H1 (cell line): Measurements from ENCODE around the gene TTC29. TPM values are rescaled to one million over a fixed set of nuclear protein-coding genes. Genes with fewer than 3 reads are reported as not detected.

Source experiments
- CTCF ChIA-PET: fragments of 300-600 bp; sonication (Branson Sonifier 250); formaldehyde crosslinking; loops from one replicate; lab custom pipeline; 2021; ENCODE audit not compliant: partially characterized antibody; lab: Charles Lee
- POLR2A ChIA-PET: fragments of 300-600 bp; sonication (Branson Sonifier 250); formaldehyde crosslinking; loops from one replicate; lab custom pipeline; 2021; ENCODE audit warnings: inconsistent platforms; ENCODE audit not compliant: partially characterized antibody; lab: Charles Lee
- DNase-seq, 2 experiments: peaks; one replicate each; pipeline versions ENCODE4 v3.0.0 to v3.0.0-alpha.2; 2010 to 2022; ENCODE audit warnings: low spot score in 2 of 2, low read depth in 1 of 2, mixed read lengths in 1 of 2
- FAIRE-seq: peaks from 2 replicates; lab custom pipeline; 2011; peaks lifted over from hg19 to GRCh38; lab: Jason Lieb, UNC
- H2AFZ ChIP-seq: 2 replicates; pipeline ENCODE4 v1.8.1; 2012; ENCODE audit warnings: low read length, inconsistent platforms
- H2AK5ac ChIP-seq: 2 replicates; pipeline ENCODE4 v1.6.1; 2013; ENCODE audit warnings: low read depth, low read length
- H2BK120ac ChIP-seq: replicated peaks from 2 replicates; pipeline ENCODE3; 2013; ENCODE audit warnings: low read depth, low read length, inconsistent platforms
- H2BK12ac ChIP-seq: 2 replicates; pipeline ENCODE4 v1.6.1; 2013; ENCODE audit warnings: low read depth, low read length
- H2BK15ac ChIP-seq: 2 replicates; pipeline ENCODE4 v1.6.1; 2013; ENCODE audit warnings: low read length
- H2BK20ac ChIP-seq: 2 replicates; pipeline ENCODE4 v1.6.1; 2013; ENCODE audit warnings: low read length
- H2BK5ac ChIP-seq: 2 replicates; pipeline ENCODE4 v1.6.1; 2013; ENCODE audit warnings: low read depth, low read length
- H3K14ac ChIP-seq: 2 replicates; pipeline ENCODE4 v1.6.1; 2013; ENCODE audit warnings: inconsistent platforms; ENCODE audit not compliant: insufficient read length
- H3K18ac ChIP-seq: 2 replicates; pipeline ENCODE4 v1.6.1; 2013; ENCODE audit warnings: low read length; ENCODE audit errors: extremely low read depth
- H3K23ac ChIP-seq: 2 replicates; pipeline ENCODE4 v1.6.1; 2013; ENCODE audit warnings: inconsistent platforms; ENCODE audit not compliant: insufficient read length
- H3K23me2 ChIP-seq: 2 replicates; pipeline ENCODE4 v1.6.1; 2013; ENCODE audit warnings: low read depth, low read length
- H3K27ac ChIP-seq: 2 replicates; pipeline ENCODE4 v1.6.1; 2011; ENCODE audit warnings: low read depth, low read length, inconsistent platforms
- H3K27me3 ChIP-seq, 4 experiments: replicated peaks in 1 of 4; 1 replicate in 1 of 4; 2 replicates in 3 of 4; pipeline versions ENCODE4 v1.6.1 to v1.8.1; 2011 to 2013; ENCODE audit warnings: low read length in 3 of 4, mild to moderate bottlenecking in 3 of 4, inconsistent platforms in 2 of 4, mixed read lengths in 2 of 4, moderate library complexity in 1 of 4; ENCODE audit not compliant: control insufficient read depth in 3 of 4, insufficient read depth in 3 of 4; ENCODE audit errors: extremely low read depth in 1 of 4
- H3K36me3 ChIP-seq, 4 experiments: 2 replicates each; pipeline versions ENCODE4 v1.6.1 to v1.8.1; 2011 to 2013; ENCODE audit warnings: mild to moderate bottlenecking in 4 of 4, low read length in 3 of 4, moderate library complexity in 2 of 4, control low read depth in 1 of 4, inconsistent platforms in 1 of 4; ENCODE audit not compliant: insufficient read depth in 4 of 4, control insufficient read depth in 2 of 4
- H3K4ac ChIP-seq: replicated peaks from 2 replicates; pipeline ENCODE3; 2013; ENCODE audit warnings: low read length, low read depth, mixed read lengths, inconsistent platforms; ENCODE audit not compliant: insufficient read length
- H3K4me1 ChIP-seq, 4 experiments: replicated peaks in 1 of 4; 1 replicate in 1 of 4; 2 replicates in 3 of 4; pipeline versions ENCODE4 v1.6.1 to v1.8.1; 2011 to 2013; ENCODE audit warnings: low read length in 3 of 4, inconsistent platforms in 2 of 4, mixed read lengths in 1 of 4; ENCODE audit not compliant: insufficient read depth in 4 of 4, control insufficient read depth in 3 of 4
- H3K4me2 ChIP-seq, 2 experiments: 2 replicates each; pipeline versions ENCODE4 v1.6.1 to v1.8.1; 2011 to 2013; ENCODE audit warnings: low read depth in 2 of 2, low read length in 2 of 2, control low read depth in 1 of 2, inconsistent platforms in 1 of 2, mild to moderate bottlenecking in 1 of 2; ENCODE audit not compliant: insufficient read depth in 1 of 2
- H3K4me3 ChIP-seq, 4 experiments: fragments of 200-600, 300-600 bp in 1 of 4; sonication (generic), shearing (Covaris generic), sonication (Bioruptor Twin) in 1 of 4; 2 replicates each; pipeline versions ENCODE4 v1.5.1 to v1.8.1; 2011 to 2016; ENCODE audit warnings: low read length in 4 of 4, low read depth in 3 of 4, control low read depth in 2 of 4, inconsistent platforms in 2 of 4, mild to moderate bottlenecking in 2 of 4, mixed read lengths in 1 of 4, moderate library complexity in 1 of 4; ENCODE audit not compliant: insufficient read depth in 2 of 4; ENCODE audit errors: extremely low read depth in 1 of 4
- H3K56ac ChIP-seq: replicated peaks from 2 replicates; pipeline ENCODE3; 2013; ENCODE audit warnings: low read depth, mild to moderate bottlenecking, mixed read lengths, low read length, inconsistent platforms; ENCODE audit not compliant: insufficient read length
- H3K79me1 ChIP-seq: 2 replicates; pipeline ENCODE4 v1.6.1; 2013; ENCODE audit warnings: low read depth, low read length, control low read depth
- H3K79me2 ChIP-seq, 2 experiments: 2 replicates each; pipeline versions ENCODE4 v1.6.1 to v1.8.1; 2012 to 2013; ENCODE audit warnings: low read length in 2 of 2, mild to moderate bottlenecking in 2 of 2, inconsistent platforms in 1 of 2; ENCODE audit not compliant: insufficient read depth in 2 of 2, control insufficient read depth in 1 of 2
- H3K9ac ChIP-seq, 4 experiments: replicated peaks in 1 of 4; 1 replicate in 1 of 4; 2 replicates in 3 of 4; pipeline versions ENCODE4 v1.6.1 to v1.8.1; 2011 to 2013; ENCODE audit warnings: low read depth in 3 of 4, low read length in 3 of 4, control low read depth in 2 of 4, mild to moderate bottlenecking in 2 of 4, moderate library complexity in 2 of 4, inconsistent platforms in 1 of 4; ENCODE audit errors: extremely low read depth in 1 of 4
- H3K9me3 ChIP-seq, 2 experiments: 2 replicates each; pipeline versions ENCODE4 v1.6.1 to v1.8.1; 2012 to 2013; ENCODE audit warnings: mild to moderate bottlenecking in 2 of 2, moderate library complexity in 2 of 2, control low read depth in 1 of 2, inconsistent platforms in 1 of 2, low read depth in 1 of 2, low read length in 1 of 2, mixed read lengths in 1 of 2; ENCODE audit not compliant: insufficient read depth in 2 of 2
- H4K20me1 ChIP-seq, 2 experiments: replicated peaks in 1 of 2; 2 replicates each; pipeline versions ENCODE3 to v1.8.1; 2011 to 2013; ENCODE audit warnings: inconsistent platforms in 2 of 2, low read length in 2 of 2, mild to moderate bottlenecking in 1 of 2; ENCODE audit not compliant: insufficient read depth in 2 of 2, control insufficient read depth in 1 of 2
- H4K5ac ChIP-seq: 2 replicates; pipeline ENCODE4 v1.6.1; 2013; ENCODE audit warnings: low read length, low read depth, mixed read lengths, inconsistent platforms; ENCODE audit not compliant: insufficient read length
- H4K8ac ChIP-seq: 2 replicates; pipeline ENCODE4 v1.8.0; 2013; ENCODE audit warnings: mild to moderate bottlenecking, moderate library complexity, low read length, inconsistent platforms; ENCODE audit not compliant: insufficient read depth; ENCODE audit errors: extremely low read depth
- H4K91ac ChIP-seq: replicated peaks from 2 replicates; pipeline ENCODE3; 2013; ENCODE audit warnings: low read length, mixed read lengths, inconsistent platforms; ENCODE audit not compliant: insufficient read length
- ASH2L ChIP-seq: fragments of 200-600, 300-600 bp; sonication (generic); IDR thresholded peaks from one replicate; pipeline ENCODE4 v1.7.1; 2017; ENCODE audit warnings: low read length
- BRCA1 ChIP-seq: IDR thresholded peaks from 2 replicates; pipeline ENCODE4 v1.6.1; 2012; ENCODE audit warnings: low read depth, low read length, improper control_type of control experiment
- CEBPB ChIP-seq: IDR thresholded peaks from 2 replicates; pipeline ENCODE4 v1.6.1; 2012; ENCODE audit warnings: low read depth, low read length
- CREB1 ChIP-seq: IDR thresholded peaks from 2 replicates; pipeline ENCODE4 v1.6.1; 2012; ENCODE audit warnings: inconsistent platforms
- CTCF ChIP-seq, 3 experiments: IDR thresholded peaks; 1 replicate in 2 of 3; 2 replicates in 1 of 3; pipeline versions ENCODE4 v1.5.1 to v1.6.1; 2011; ENCODE audit warnings: low read length in 3 of 3, mild to moderate bottlenecking in 3 of 3, inconsistent platforms in 2 of 3, low read depth in 1 of 3, moderate library complexity in 1 of 3; ENCODE audit not compliant: insufficient read depth in 1 of 3; ENCODE audit errors: control extremely low read depth in 1 of 3
- KDM1A ChIP-seq: fragments of 200-600, 300-600 bp; sonication (generic); IDR thresholded peaks from 2 replicates; pipeline ENCODE4 v1.7.1; 2016; ENCODE audit warnings: mild to moderate bottlenecking, low read length, borderline replicate concordance
- SIN3A ChIP-seq, 2 experiments: IDR thresholded peaks in 1 of 2; conservative IDR thresholded peaks in 1 of 2; 2 replicates each; pipeline ENCODE4 v1.6.1; 2011 to 2012; ENCODE audit warnings: low read length in 2 of 2, improper control_type of control experiment in 1 of 2, low read depth in 1 of 2, mild to moderate bottlenecking in 1 of 2
- SIRT6 ChIP-seq: IDR thresholded peaks from one replicate; pipeline ENCODE4 v1.7.1; 2012; ENCODE audit warnings: low read length, inconsistent platforms
- SIX5 ChIP-seq: IDR thresholded peaks from 2 replicates; pipeline ENCODE4 v1.6.1; 2011; ENCODE audit warnings: mild to moderate bottlenecking, low read depth, low read length
- SRF ChIP-seq: IDR thresholded peaks from 2 replicates; pipeline ENCODE4 v1.6.1; 2011; ENCODE audit warnings: mild to moderate bottlenecking, low read depth, low read length, moderate library complexity
- TEAD4 ChIP-seq: IDR thresholded peaks from 2 replicates; pipeline ENCODE4 v1.6.1; 2012; ENCODE audit warnings: low read depth, low read length, inconsistent platforms, mixed read lengths
- ZNF274 ChIP-seq: IDR thresholded peaks from 2 replicates; pipeline ENCODE4 v1.7.0; 2012; ENCODE audit warnings: low read length, borderline replicate concordance; ENCODE audit errors: extremely low read depth
- WGBS, 2 experiments: shearing (Covaris generic) in 1 of 2; methylation state at CpG; one replicate each; pipeline versions ENCODE4 v1.1.6 to v1.1.7; 2013 to 2015; ENCODE audit warnings: low lambda C conversion rate in 2 of 2, mixed read lengths in 2 of 2, inconsistent platforms in 1 of 2, low coverage in 1 of 2, missing lambda C conversion rate in 1 of 2; ENCODE audit not compliant: insufficient replicate concordance in 2 of 2, insufficient coverage in 1 of 2, insufficient read length in 1 of 2; ENCODE audit errors: extremely low coverage in 1 of 2, missing lambda C conversion rate in 1 of 2; 5-methylcytosine and 5-hydroxymethylcytosine counted together
- polyA plus RNA-seq, 7 experiments: library from polyadenylated mRNA; depleted of rRNA in 3 of 7; stranded (reverse) in 5 of 7; unstranded in 2 of 7; fragments of >200 nt in 5 of 7; fragments of 200-250 nt in 2 of 7; gene quantifications; 1 replicate in 5 of 7; 2 replicates in 1 of 7; 4 replicates in 1 of 7; pipeline versions ENCODE4 v1.2.1 to v1.2.3, GENCODE V29; 2011 to 2013; ENCODE audit warnings: missing spikeins in 2 of 7, mixed read lengths in 2 of 7
- total RNA-seq: library from RNA; stranded (reverse); fragmentation: NEBNext Ultra II Directional; extraction: Animal tissue kit (Norgen Biotek cat#: 25700); gene quantifications from 2 replicates; pipeline ENCODE4 v1.2.1, GENCODE V29; 2021
- TF ChIP-seq, protein P1 (sequence below): IDR thresholded peaks from 2 replicates; pipeline ENCODE4 v1.6.1; 2012; ENCODE audit warnings: inconsistent platforms

Gene TTC29
- total and polyA plus RNA-seq, 2 of the 8 experiments (the other 6 are each of a cell fraction or from before 2014, with no cell fraction given) = 0.28 TPM; not detected in 1

GRCh38 chr4:146846882-146847281 is 98.8 kb downstream of the TTC29 start:
- Histone ChIP-seq H3K79me1 (no peaks in the 10 kb centered on the region), H3K23ac (no peak overlapping the region), H2BK12ac (no peak overlapping the region), H3K27ac (no peak overlapping the region), H3K4me1 (peaks cover 0 to 4% (median 2%) of the 10 kb centered on the region in 4 experiments; a peak in 3 of 7 replicates), H3K36me3 (no peaks in the 10 kb centered on the region), H2BK120ac (no peak overlapping the region), H3K27me3 (no peaks in the 10 kb centered on the region), H4K20me1 (no peaks in the 10 kb centered on the region), H2BK5ac (no peak overlapping the region), H2AK5ac (no peak overlapping the region), H3K4ac (no peak overlapping the region), H3K4me3 (no peak overlapping the region), H2AFZ (no peak overlapping the region), H3K23me2 (no peaks in the 10 kb centered on the region), H4K5ac (no peak overlapping the region), H3K9me3 (no peaks in the 10 kb centered on the region), H4K91ac (no peak overlapping the region), H3K79me2 (no peaks in the 10 kb centered on the region), H3K9ac (no peak overlapping the region), H3K14ac (no peak overlapping the region), H3K18ac (no peak overlapping the region), H2BK15ac (no peak overlapping the region), H4K8ac (no peak overlapping the region), H3K4me2 (no peak overlapping the region), H2BK20ac (no peak overlapping the region), H3K56ac (no peak overlapping the region)
- no peak for DNase-seq
- FAIRE-seq = no peak
- WGBS, 2 experiments = 94% methylated on average over 6 of the region's 6 CpGs; no CpG with 5 or more reads in 1 of the 2 experiments
- ChIA-PET CTCF (no interaction called here), POLR2A (no interaction called here)
- no peak for TF ChIP-seq ASH2L
- TF ChIP-seq ZNF274 = no peak
- TF ChIP-seq CREB1 = no peak
- no peak for TF ChIP-seq CTCF (IDR thresholded peaks at IDR 0.05; ENCODE audit: control extremely low read depth in 1 of 3, insufficient read depth in 1 of 3, low read depth in 1 of 3, low read length in 3 of 3)
- no peak for TF ChIP-seq CEBPB
- no peak for TF ChIP-seq SIRT6
- TF ChIP-seq, protein P1, sequence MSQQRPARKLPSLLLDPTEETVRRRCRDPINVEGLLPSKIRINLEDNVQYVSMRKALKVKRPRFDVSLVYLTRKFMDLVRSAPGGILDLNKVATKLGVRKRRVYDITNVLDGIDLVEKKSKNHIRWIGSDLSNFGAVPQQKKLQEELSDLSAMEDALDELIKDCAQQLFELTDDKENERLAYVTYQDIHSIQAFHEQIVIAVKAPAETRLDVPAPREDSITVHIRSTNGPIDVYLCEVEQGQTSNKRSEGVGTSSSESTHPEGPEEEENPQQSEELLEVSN = no peak
- TF ChIP-seq KDM1A = no peak
- TF ChIP-seq SRF = no peak
- TF ChIP-seq SIX5 = no peak
- no peak for TF ChIP-seq TEAD4
- no peak for TF ChIP-seq SIN3A (conservative IDR thresholded peaks at IDR 0.05 in 1 of 2, IDR thresholded peaks at IDR 0.05 in 1 of 2; ENCODE audit: low read depth in 1 of 2, low read length in 2 of 2)
- no peak for TF ChIP-seq BRCA1
